ENCODE data around the gene LPAR1.

The LPAR1 gene

DNA sequence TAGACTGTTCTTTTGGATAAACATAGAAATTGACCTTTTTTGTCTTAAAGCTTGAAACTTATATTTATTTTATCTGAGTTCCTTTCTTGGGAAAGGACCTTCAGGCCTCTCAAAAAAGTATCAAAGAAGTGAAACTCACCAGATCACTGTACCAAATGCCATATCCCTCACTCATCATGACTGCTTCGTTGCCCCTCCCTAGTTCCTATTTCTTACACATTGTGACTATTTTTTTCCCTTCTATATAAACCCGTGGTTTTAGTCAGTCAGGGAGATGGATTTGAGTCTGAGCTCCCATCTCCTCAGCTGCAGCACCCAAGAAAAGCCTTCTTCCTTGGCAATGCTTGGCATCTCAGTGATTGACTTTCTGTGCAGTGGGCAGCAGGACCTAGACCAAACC is 129.4 kb downstream of the LPAR1 start:
- ChIA-PET POLR2A (no interaction called here), CTCF (interaction anchor here (1.1 to 1.4 kb wide), 2 partner anchors 9 to 13 kb away, joined by 3 read pairs; no protein-coding TSS in a partner anchor)
- no peak for DNase-seq (ENCODE audit: extremely low spot score)
- TF ChIP-seq, protein P1, sequence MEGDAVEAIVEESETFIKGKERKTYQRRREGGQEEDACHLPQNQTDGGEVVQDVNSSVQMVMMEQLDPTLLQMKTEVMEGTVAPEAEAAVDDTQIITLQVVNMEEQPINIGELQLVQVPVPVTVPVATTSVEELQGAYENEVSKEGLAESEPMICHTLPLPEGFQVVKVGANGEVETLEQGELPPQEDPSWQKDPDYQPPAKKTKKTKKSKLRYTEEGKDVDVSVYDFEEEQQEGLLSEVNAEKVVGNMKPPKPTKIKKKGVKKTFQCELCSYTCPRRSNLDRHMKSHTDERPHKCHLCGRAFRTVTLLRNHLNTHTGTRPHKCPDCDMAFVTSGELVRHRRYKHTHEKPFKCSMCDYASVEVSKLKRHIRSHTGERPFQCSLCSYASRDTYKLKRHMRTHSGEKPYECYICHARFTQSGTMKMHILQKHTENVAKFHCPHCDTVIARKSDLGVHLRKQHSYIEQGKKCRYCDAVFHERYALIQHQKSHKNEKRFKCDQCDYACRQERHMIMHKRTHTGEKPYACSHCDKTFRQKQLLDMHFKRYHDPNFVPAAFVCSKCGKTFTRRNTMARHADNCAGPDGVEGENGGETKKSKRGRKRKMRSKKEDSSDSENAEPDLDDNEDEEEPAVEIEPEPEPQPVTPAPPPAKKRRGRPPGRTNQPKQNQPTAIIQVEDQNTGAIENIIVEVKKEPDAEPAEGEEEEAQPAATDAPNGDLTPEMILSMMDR (IDR thresholded peaks at IDR 0.05; ENCODE audit: control extremely low read depth, extremely low read depth, low read depth, missing control alignments) = no peak

DNA sequence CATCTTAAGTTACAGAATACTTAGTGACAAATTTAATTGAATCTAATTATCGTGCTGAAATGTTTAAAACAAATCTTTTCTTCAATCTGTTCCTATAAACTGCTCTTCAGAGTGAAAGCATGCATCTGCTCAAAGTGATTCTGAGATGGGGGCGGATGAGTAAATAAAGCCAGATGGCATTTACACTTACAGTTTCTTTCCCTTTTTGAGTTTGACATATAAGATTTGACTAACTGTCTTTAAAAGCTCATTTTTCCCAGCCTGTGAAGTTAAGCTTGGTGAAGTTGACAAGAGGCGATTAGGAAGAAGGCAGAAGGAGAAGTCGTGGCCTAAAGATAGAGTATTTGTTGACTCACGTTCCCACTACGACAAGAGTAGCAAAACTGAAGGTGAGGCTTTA is 137.4 kb downstream of the LPAR1 start:
- ChIA-PET CTCF (no interaction called here), POLR2A (no interaction called here)
- DNase-seq (ENCODE audit: extremely low spot score) = no peak
- TF ChIP-seq, protein P1 (IDR thresholded peaks at IDR 0.05; ENCODE audit: control extremely low read depth, extremely low read depth, low read depth, missing control alignments) = no peak

DNA sequence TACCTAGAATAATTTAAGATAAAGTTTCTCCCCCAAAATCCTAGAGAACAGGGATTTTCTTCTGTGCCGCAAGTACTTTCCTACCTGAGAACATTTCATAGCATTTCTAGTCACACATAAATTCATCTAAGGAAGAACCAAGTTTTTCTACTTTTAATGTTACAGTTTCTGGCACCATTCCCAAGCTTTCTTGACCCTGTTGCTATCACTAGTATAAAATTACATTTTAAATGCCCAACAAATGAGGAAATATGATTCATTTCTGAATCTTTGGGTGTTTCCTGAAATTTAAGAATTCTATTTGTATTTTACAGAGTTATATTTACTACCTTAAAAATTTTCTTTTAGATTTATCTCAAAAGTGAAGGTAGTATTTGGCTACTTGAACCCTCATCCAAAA is 137.8 kb downstream of the LPAR1 start:
- POLR2A ChIA-PET = no interaction called here
- CTCF ChIA-PET = no interaction called here
- no peak for DNase-seq (ENCODE audit: extremely low spot score)
- TF ChIP-seq, protein P1 (IDR thresholded peaks at IDR 0.05; ENCODE audit: control extremely low read depth, extremely low read depth, low read depth, missing control alignments) = no peak

DNA sequence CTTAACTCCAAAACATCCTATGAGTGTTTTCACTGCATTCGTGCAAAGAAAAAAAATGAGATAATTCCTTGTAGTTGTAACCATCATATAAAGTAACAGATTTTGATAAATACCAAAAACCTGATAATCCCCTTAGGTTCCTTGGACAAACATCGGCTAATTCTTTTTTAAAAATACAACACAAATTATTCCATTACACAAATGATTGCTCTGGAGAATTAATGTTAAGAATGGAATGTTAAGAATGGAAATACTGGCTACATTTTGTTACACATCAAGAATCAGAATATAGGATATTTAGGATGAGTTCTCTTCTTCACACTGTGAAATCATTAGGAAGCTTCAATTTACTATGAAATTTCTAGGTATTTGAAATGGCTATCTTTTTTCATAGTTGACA is 139.4 kb downstream of the LPAR1 start:
- CTCF ChIA-PET = interaction anchor here (1.3 to 1.6 kb wide), 2 partner anchors 11 to 40 kb away, joined by 3 read pairs; no protein-coding TSS in a partner anchor
- TF ChIP-seq, protein P1 (IDR thresholded peaks at IDR 0.05; ENCODE audit: control extremely low read depth, extremely low read depth, low read depth, missing control alignments) = no peak
- DNase-seq (ENCODE audit: extremely low spot score) = no peak
- POLR2A ChIA-PET = no interaction called here

DNA sequence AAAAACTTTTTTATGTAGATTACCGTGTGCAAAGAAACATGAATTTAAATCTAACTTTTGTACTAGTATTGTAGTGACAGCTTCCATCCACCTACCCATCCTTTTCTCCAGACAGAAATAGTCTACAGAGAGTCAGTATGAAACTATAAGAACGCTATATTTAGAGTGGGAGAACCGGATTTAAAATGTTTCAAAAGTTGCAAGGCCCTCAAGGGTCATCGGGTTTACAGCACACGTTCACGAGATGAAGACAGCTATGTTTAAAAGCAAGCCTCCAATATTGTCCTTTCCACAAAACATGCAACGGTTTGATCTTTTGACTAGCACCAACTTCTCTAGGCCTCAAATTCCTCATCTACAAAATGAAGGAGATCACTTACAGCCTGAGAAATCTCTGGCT is 139.9 kb downstream of the LPAR1 start:
- no peak for DNase-seq (ENCODE audit: extremely low spot score)
- ChIA-PET CTCF (interaction anchor here (1.3 to 1.6 kb wide), 2 partner anchors 12 to 40 kb away, joined by 3 read pairs; no protein-coding TSS in a partner anchor), POLR2A (no interaction called here)
- TF ChIP-seq, protein P1 (IDR thresholded peaks at IDR 0.05; ENCODE audit: control extremely low read depth, extremely low read depth, low read depth, missing control alignments) = no peak

DNA sequence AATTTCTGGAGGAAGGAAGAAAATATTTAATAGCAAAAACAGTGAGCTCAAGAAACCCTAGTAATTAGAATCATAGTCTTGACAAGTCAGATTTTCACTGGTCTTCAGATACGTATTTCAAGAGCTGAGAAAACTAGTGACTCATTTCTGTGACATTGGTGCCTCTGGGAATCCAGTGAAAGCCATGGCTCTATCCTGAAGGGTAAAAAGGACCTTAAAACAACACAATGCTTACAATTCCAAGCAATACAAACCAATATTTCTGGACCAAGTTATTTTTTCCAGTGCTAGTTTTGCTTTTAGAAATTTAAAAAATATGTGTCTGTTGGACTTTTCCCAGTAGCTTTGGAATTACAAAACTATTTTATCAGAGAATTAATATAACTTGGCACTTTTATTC is 140.3 kb downstream of the LPAR1 start:
- no peak for DNase-seq (ENCODE audit: extremely low spot score)
- TF ChIP-seq, protein P1 (IDR thresholded peaks at IDR 0.05; ENCODE audit: control extremely low read depth, extremely low read depth, low read depth, missing control alignments) = no peak
- POLR2A ChIA-PET = no interaction called here

More for the DNA sequence above, 140.3 kb downstream of the LPAR1 start:
- CTCF ChIA-PET = interaction anchor here (1.2 to 1.6 kb wide), 2 partner anchors 31 to 40 kb away, joined by 3 read pairs; no protein-coding TSS in a partner anchor

All from GM10248 (cell line).